IMR-90 (cell line): Measurements from ENCODE around the gene USP25. TPM values are rescaled to one million over a fixed set of nuclear protein-coding genes. Genes with fewer than 3 reads are reported as not detected.

Experiments
- ATAC-seq: fragments of 200-7000 bp; cut with Tn5 transposase; 2 replicates; pipeline ENCODE4 v1.9.1; 2020; ENCODE audit warnings: low read depth, mild to moderate bottlenecking, moderate library complexity
- BruUV-seq: library from RNA; stranded (reverse); fragments of 400-500 nt; replicated peaks from 2 replicates; lab custom pipeline; 2021; lab: Mats Ljungman, UMichigan
- CTCF ChIA-PET: fragments of 300-600 bp; formaldehyde crosslinking; extraction: SDS; loops from one replicate; lab custom pipeline; 2021; ENCODE audit warnings: antibody characterized with exemption; lab: Yijun Ruan, JAX
- POLR2A ChIA-PET: fragments of 300-600 bp; sonication (Branson Sonifier 250); formaldehyde crosslinking; loops from one replicate; lab custom pipeline; 2022; ENCODE audit warnings: antibody characterized with exemption; ENCODE audit not compliant: unreplicated experiment; lab: Charles Lee
- DNase-seq: peaks from one replicate; pipeline ENCODE4 v3.0.0; 2013
- H2AFZ ChIP-seq: replicated peaks from 2 replicates; pipeline ENCODE3; 2013; ENCODE audit warnings: low read length, mild to moderate bottlenecking; ENCODE audit not compliant: poor library complexity
- H2AK5ac ChIP-seq: 2 replicates; pipeline ENCODE4 v1.6.1; 2013; ENCODE audit warnings: low read depth, low read length, inconsistent platforms
- H2AK9ac ChIP-seq: replicated peaks from 2 replicates; pipeline ENCODE3; 2013; ENCODE audit warnings: mild to moderate bottlenecking, low read depth, low read length, moderate library complexity; ENCODE audit not compliant: poor library complexity
- H2BK120ac ChIP-seq: 2 replicates; pipeline ENCODE4 v1.6.1; 2013; ENCODE audit warnings: low read depth, low read length, inconsistent platforms
- H2BK15ac ChIP-seq: 3 replicates; pipeline ENCODE4 v1.6.1; 2013; ENCODE audit warnings: low read depth, low read length, inconsistent platforms
- H2BK20ac ChIP-seq: 2 replicates; pipeline ENCODE4 v1.6.1; 2013; ENCODE audit warnings: low read depth, mild to moderate bottlenecking, inconsistent platforms, low read length, moderate library complexity
- H2BK5ac ChIP-seq: 2 replicates; pipeline ENCODE4 v1.6.1; 2013; ENCODE audit warnings: mild to moderate bottlenecking, low read depth, low read length, inconsistent platforms; ENCODE audit not compliant: poor library complexity, severe bottlenecking
- H3K14ac ChIP-seq: replicated peaks from 2 replicates; pipeline ENCODE4 v1.6.1; 2013; ENCODE audit warnings: low read depth, low read length, inconsistent platforms
- H3K18ac ChIP-seq: 2 replicates; pipeline ENCODE4 v1.6.1; 2013; ENCODE audit warnings: low read depth, low read length, control low read depth
- H3K23ac ChIP-seq: 2 replicates; pipeline ENCODE4 v1.6.1; 2013; ENCODE audit warnings: low read depth, low read length, inconsistent platforms
- H3K27ac ChIP-seq: 2 replicates; pipeline ENCODE4 v1.5.1; 2013; ENCODE audit warnings: mild to moderate bottlenecking, control low read depth, low read length; ENCODE audit not compliant: insufficient read depth
- H3K27me3 ChIP-seq: 2 replicates; pipeline ENCODE4 v1.6.1; 2013; ENCODE audit warnings: low read length; ENCODE audit not compliant: control insufficient read depth, insufficient read depth
- H3K36me3 ChIP-seq: 2 replicates; pipeline ENCODE4 v1.6.1; 2013; ENCODE audit warnings: low read length, mixed read lengths; ENCODE audit not compliant: control insufficient read depth, insufficient read depth
- H3K4ac ChIP-seq: 2 replicates; pipeline ENCODE4 v1.6.1; 2013; ENCODE audit warnings: low read depth, low read length, inconsistent platforms
- H3K4me1 ChIP-seq: 2 replicates; pipeline ENCODE4 v1.6.1; 2013; ENCODE audit warnings: low read length, mixed read lengths; ENCODE audit not compliant: control insufficient read depth, insufficient read depth
- H3K4me2 ChIP-seq: 2 replicates; pipeline ENCODE4 v1.6.1; 2013; ENCODE audit warnings: low read depth, mild to moderate bottlenecking, control low read depth, low read length, moderate library complexity
- H3K4me3 ChIP-seq: 2 replicates; pipeline ENCODE4 v1.5.1; 2013; ENCODE audit warnings: low read depth, mild to moderate bottlenecking, control low read depth, low read length, moderate library complexity; ENCODE audit not compliant: insufficient read depth
- H3K56ac ChIP-seq: 2 replicates; pipeline ENCODE4 v1.6.1; 2013; ENCODE audit warnings: low read length, inconsistent platforms; ENCODE audit not compliant: insufficient read depth; ENCODE audit errors: extremely low read depth
- H3K79me1 ChIP-seq, 2 experiments: 2 replicates each; pipeline ENCODE4 v1.6.1; 2013; ENCODE audit warnings: low read length in 2 of 2, inconsistent platforms in 1 of 2, low read depth in 1 of 2
- H3K9ac ChIP-seq: 2 replicates; pipeline ENCODE4 v1.6.1; 2013; ENCODE audit warnings: low read depth, low read length, control low read depth
- H3K9me1 ChIP-seq: 2 replicates; pipeline ENCODE4 v1.6.1; 2013; ENCODE audit warnings: low read length, inconsistent platforms; ENCODE audit not compliant: insufficient read depth
- H3K9me3 ChIP-seq: 2 replicates; pipeline ENCODE4 v1.6.1; 2013; ENCODE audit warnings: low read length; ENCODE audit not compliant: control insufficient read depth, insufficient read depth
- H4K20me1 ChIP-seq: 2 replicates; pipeline ENCODE4 v1.6.1; 2013; ENCODE audit warnings: low read length, inconsistent platforms; ENCODE audit not compliant: insufficient read depth
- H4K5ac ChIP-seq: 2 replicates; pipeline ENCODE4 v1.6.1; 2013; ENCODE audit warnings: mild to moderate bottlenecking, low read depth, low read length, control low read depth
- H4K8ac ChIP-seq, 2 experiments: 2 replicates each; pipeline ENCODE4 v1.6.1; 2013; ENCODE audit warnings: low read depth in 2 of 2, low read length in 2 of 2, control low read depth in 1 of 2, inconsistent platforms in 1 of 2
- H4K91ac ChIP-seq: 2 replicates; pipeline ENCODE4 v1.6.1; 2013; ENCODE audit warnings: low read depth, low read length, inconsistent platforms; ENCODE audit not compliant: insufficient read depth
- BHLHE40 ChIP-seq: fragments of 150-350 bp; IDR thresholded peaks from 2 replicates; pipeline ENCODE4 v1.6.1; 2016; ENCODE audit warnings: mild to moderate bottlenecking, low read depth, low read length
- CEBPB ChIP-seq: IDR thresholded peaks from 2 replicates; pipeline ENCODE4 v1.6.1; 2012; ENCODE audit warnings: low read depth, low read length, improper control_type of control experiment
- FOS ChIP-seq: fragments of 150-350 bp; IDR thresholded peaks from 2 replicates; pipeline ENCODE4 v1.6.1; 2016; ENCODE audit warnings: low read depth, low read length
- MAFK ChIP-seq: IDR thresholded peaks from 2 replicates; pipeline ENCODE4 v1.6.1; 2012; ENCODE audit warnings: low read depth, low read length, improper control_type of control experiment
- NFE2L2 ChIP-seq: fragments of 150-350 bp; IDR thresholded peaks from 2 replicates; pipeline ENCODE4 v1.6.1; 2016; ENCODE audit warnings: low read depth, mild to moderate bottlenecking, low read length
- POLR2A ChIP-seq: IDR thresholded peaks from 2 replicates; pipeline ENCODE4 v1.6.1; 2012; ENCODE audit warnings: mild to moderate bottlenecking, low read depth, low read length
- RCOR1 ChIP-seq: IDR thresholded peaks from 2 replicates; pipeline ENCODE4 v1.6.1; 2012; ENCODE audit warnings: mild to moderate bottlenecking, low read length, improper control_type of control experiment; ENCODE audit not compliant: insufficient replicate concordance
- WGBS, 2 experiments: methylation state at CpG; one replicate each; pipeline versions ENCODE4 v1.1.5 to v1.1.7; 2013; ENCODE audit warnings: missing lambda C conversion rate in 2 of 2; ENCODE audit not compliant: insufficient read length in 1 of 2; ENCODE audit errors: extremely low coverage in 2 of 2; 5-methylcytosine and 5-hydroxymethylcytosine counted together
- dilution Hi-C: fragments of 300-500 bp; cut with HindIII; formaldehyde crosslinking; loops from one replicate; pipeline ENCODE4 v1.14.3; 2018; ENCODE audit warnings: low sequenced_read_pairs; ENCODE audit not compliant: unreplicated experiment
- in situ Hi-C: fragments of 300-500 bp; cut with MboI; formaldehyde crosslinking; loops from 3 replicates; pipeline ENCODE4 v1.14.3; 2019; ENCODE audit warnings: low sequenced_read_pairs, inconsistent platforms, mixed read lengths
- intact Hi-C: fragments of 100-400 bp; cut with micrococcal nuclease; formaldehyde crosslinking; loops from 2 replicates; pipeline ENCODE4 v1.10.0; 2022
- polyA plus RNA-seq, 3 experiments: library from polyadenylated mRNA; depleted of rRNA; stranded (reverse); fragments of >200 nt; gene quantifications; 2 replicates each; pipeline ENCODE4 v1.2.3, GENCODE V29; 2012; ENCODE audit warnings: low replicate concordance in 1 of 3
- total RNA-seq: library from RNA; depleted of rRNA; stranded (reverse); fragments of >200 nt; gene quantifications from 2 replicates; pipeline ENCODE4 v1.2.3, GENCODE V29; 2012
- TF ChIP-seq, protein P1 (sequence below): fragments of 150-350 bp; IDR thresholded peaks from 2 replicates; pipeline ENCODE4 v1.6.1; 2016; ENCODE audit warnings: low read depth, mild to moderate bottlenecking, low read length, moderate library complexity, borderline replicate concordance
- TF ChIP-seq, protein P2 (sequence below): conservative IDR thresholded peaks from 2 replicates; pipeline ENCODE4 v1.5.1; 2012; ENCODE audit warnings: mild to moderate bottlenecking, low read depth, low read length, improper control_type of control experiment
- TF ChIP-seq, protein P3 (sequence below): fragments of 150-350 bp; IDR thresholded peaks from 2 replicates; pipeline ENCODE4 v1.6.1; 2017; ENCODE audit warnings: mild to moderate bottlenecking, antibody characterized with exemption, low read length, low read depth

The USP25 gene
- total and polyA plus RNA-seq, 2 of the 4 experiments (the other 2 are of a cell fraction): 9.3 to 23.3 TPM

- no peaks in the 10 kb centered on the region for H3K9me3 ChIP-seq
- DNase-seq (no peak), ATAC-seq (no peak)
- H3K4me2 ChIP-seq: no peak overlapping the region
- ChIA-PET POLR2A (no interaction called here), CTCF (no interaction called here)
- no peak overlapping the region for H3K4ac ChIP-seq
- H2BK5ac ChIP-seq: no peak overlapping the region
- no peak overlapping the region for H4K5ac ChIP-seq
- peaks cover 4% of the 10 kb centered on the region for H3K36me3 ChIP-seq
- H3K23ac ChIP-seq: no peak overlapping the region
- no peak overlapping the region for H2BK120ac ChIP-seq
- no peak overlapping the region for H2BK20ac ChIP-seq
- H3K4me3 ChIP-seq: no peak overlapping the region
- no peak overlapping the region for H2AFZ ChIP-seq
- no peak overlapping the region for H3K18ac ChIP-seq
- H2AK9ac ChIP-seq: no peak overlapping the region
- H3K9me1 ChIP-seq: no peaks in the 10 kb centered on the region; the same call in 1 of the 2 replicates
- in situ Hi-C loops (no loop called here), dilution Hi-C loops (no loop called here), intact Hi-C loops (no loop called here)
- H3K9ac ChIP-seq: no peak overlapping the region
- no peak overlapping the region for H3K56ac ChIP-seq
- H2AK5ac ChIP-seq: no peak overlapping the region
- H3K27me3 ChIP-seq: no peaks in the 10 kb centered on the region
- peaks cover 2 to 4% of the 10 kb centered on the region in 2 experiments; a peak in 2 of 4 replicates for H3K79me1 ChIP-seq
- no peak overlapping the region for H4K91ac ChIP-seq
- H3K27ac ChIP-seq: no peak overlapping the region
- H3K14ac ChIP-seq: no peak overlapping the region
- H4K20me1 ChIP-seq: no peaks in the 10 kb centered on the region
- H2BK15ac ChIP-seq: no peak overlapping the region
- WGBS, 2 experiments: no CpG with 5 or more reads among the region's 2 CpGs
- TF ChIP-seq POLR2A (no peak), BHLHE40 (no peak), FOS (no peak), CEBPB (no peak), NFE2L2 (no peak), MAFK (no peak), RCOR1 (no peak)
- TF ChIP-seq, protein P1, sequence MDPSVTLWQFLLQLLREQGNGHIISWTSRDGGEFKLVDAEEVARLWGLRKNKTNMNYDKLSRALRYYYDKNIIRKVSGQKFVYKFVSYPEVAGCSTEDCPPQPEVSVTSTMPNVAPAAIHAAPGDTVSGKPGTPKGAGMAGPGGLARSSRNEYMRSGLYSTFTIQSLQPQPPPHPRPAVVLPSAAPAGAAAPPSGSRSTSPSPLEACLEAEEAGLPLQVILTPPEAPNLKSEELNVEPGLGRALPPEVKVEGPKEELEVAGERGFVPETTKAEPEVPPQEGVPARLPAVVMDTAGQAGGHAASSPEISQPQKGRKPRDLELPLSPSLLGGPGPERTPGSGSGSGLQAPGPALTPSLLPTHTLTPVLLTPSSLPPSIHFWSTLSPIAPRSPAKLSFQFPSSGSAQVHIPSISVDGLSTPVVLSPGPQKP: no peak
- TF ChIP-seq, protein P2, sequence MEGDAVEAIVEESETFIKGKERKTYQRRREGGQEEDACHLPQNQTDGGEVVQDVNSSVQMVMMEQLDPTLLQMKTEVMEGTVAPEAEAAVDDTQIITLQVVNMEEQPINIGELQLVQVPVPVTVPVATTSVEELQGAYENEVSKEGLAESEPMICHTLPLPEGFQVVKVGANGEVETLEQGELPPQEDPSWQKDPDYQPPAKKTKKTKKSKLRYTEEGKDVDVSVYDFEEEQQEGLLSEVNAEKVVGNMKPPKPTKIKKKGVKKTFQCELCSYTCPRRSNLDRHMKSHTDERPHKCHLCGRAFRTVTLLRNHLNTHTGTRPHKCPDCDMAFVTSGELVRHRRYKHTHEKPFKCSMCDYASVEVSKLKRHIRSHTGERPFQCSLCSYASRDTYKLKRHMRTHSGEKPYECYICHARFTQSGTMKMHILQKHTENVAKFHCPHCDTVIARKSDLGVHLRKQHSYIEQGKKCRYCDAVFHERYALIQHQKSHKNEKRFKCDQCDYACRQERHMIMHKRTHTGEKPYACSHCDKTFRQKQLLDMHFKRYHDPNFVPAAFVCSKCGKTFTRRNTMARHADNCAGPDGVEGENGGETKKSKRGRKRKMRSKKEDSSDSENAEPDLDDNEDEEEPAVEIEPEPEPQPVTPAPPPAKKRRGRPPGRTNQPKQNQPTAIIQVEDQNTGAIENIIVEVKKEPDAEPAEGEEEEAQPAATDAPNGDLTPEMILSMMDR: no peak
- TF ChIP-seq, protein P3, sequence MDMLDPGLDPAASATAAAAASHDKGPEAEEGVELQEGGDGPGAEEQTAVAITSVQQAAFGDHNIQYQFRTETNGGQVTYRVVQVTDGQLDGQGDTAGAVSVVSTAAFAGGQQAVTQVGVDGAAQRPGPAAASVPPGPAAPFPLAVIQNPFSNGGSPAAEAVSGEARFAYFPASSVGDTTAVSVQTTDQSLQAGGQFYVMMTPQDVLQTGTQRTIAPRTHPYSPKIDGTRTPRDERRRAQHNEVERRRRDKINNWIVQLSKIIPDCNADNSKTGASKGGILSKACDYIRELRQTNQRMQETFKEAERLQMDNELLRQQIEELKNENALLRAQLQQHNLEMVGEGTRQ: no peak
- no peak overlapping the region for H4K8ac ChIP-seq
- peaks cover 2% of the 10 kb centered on the region for H3K4me1 ChIP-seq
- no TSS peak for BruUV-seq
Measured at GRCh38 chr21:15839026-15839425, 109.2 kb downstream of the USP25 start.
